AG10803 (cell line): ENCODE results near the gene ZBTB21.

Experiments
- DNase-seq: peaks from one replicate; pipeline ENCODE4 v3.0.0; 2010; ENCODE audit warnings: low read depth
- H3K4me3 ChIP-seq: 2 replicates; pipeline ENCODE4 v1.5.1; 2011; ENCODE audit warnings: mild to moderate bottlenecking, low read length, control low read depth
- CTCF ChIP-seq: conservative IDR thresholded peaks from 2 replicates; pipeline ENCODE4 v1.5.1; 2011; ENCODE audit warnings: mild to moderate bottlenecking, low read length, control low read depth, inconsistent platforms

ZBTB21 gene

DNA sequence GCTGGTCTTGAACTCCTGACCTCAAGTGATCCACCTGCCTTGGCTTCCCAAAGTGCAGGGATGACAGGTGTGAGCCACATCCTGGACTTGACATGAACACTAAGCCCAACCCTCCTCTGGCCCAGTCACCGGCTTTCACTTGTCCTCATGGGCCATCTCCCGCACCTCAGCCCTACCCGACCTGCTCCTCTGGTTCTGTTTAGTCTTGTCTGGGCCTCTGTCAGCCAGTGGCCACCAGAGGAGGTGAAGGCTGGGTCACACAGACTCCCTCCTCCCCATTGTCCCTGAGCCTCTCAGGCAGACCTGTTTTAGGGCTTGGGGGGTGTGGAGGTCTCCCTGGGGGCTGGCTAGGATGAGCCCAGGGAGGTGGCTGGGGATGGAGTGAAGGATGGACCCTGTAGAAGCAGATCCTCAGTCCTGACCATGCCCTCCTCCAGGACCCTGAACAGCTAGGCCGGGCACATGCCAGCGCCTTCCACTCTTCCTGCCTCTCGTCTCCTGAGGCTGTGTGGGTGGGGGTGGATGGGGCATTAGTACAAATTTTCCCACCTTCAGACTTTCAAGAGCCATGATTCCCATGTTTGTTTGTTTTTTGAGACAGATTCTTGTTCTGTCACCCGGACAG lies 34.8 kb upstream of the ZBTB21 start:
- DNase-seq = no peak
- H3K4me3 ChIP-seq = no peak overlapping the region
- no peak for TF ChIP-seq CTCF

DNA sequence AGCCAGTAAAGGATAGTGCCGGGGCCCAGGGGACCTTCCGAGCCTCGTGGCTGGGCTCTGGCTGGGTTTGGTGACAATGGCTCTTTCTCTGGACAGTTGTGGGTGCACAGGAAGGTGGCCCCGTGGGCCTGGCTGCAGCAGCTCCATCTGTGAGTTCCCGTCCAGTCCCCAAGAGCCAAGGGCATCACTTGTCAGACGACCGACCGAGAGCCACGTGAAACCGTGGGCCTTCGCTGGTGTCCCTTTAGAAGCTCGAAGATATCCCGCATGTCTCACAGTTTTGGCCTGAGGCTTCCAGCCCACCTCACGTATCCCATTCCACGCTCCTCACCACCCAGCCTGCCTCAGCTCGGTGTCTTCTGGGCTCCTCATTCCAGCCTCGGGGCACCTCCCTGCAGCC lies 33.8 kb upstream of the ZBTB21 start:
- no peak for TF ChIP-seq CTCF
- DNase-seq = no peak
- H3K4me3 ChIP-seq = no peak overlapping the region

- no peak for DNase-seq
- no peak for TF ChIP-seq CTCF
Measured at GRCh38 chr21:42043201-42043895, 33.2 kb upstream of the ZBTB21 start.

DNA sequence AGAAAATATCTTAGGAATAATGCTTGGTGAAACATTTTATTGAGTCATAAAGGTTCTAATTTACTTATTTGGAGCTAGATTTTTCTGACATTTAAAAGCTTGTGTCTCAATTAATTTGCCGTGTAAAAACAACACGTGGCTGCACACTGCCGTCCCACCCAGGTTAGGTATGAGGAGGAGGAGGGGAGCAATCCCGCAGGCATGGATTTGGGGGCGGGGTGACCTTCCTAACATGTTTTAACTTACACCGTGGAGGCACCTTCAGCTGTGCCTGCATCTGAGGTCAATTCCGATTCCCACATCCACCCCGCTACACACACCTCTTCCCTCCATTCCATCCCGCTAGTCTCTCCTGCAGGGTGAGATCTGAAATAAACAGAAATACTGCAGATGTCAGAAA lies 32.5 kb upstream of the ZBTB21 start:
- no peak for DNase-seq
- TF ChIP-seq CTCF = no peak
- no peak overlapping the region for H3K4me3 ChIP-seq

More at GRCh38 chr21:42043201-42043895, 33.2 kb upstream of the ZBTB21 start:
- no peak overlapping the region for H3K4me3 ChIP-seq

DNA sequence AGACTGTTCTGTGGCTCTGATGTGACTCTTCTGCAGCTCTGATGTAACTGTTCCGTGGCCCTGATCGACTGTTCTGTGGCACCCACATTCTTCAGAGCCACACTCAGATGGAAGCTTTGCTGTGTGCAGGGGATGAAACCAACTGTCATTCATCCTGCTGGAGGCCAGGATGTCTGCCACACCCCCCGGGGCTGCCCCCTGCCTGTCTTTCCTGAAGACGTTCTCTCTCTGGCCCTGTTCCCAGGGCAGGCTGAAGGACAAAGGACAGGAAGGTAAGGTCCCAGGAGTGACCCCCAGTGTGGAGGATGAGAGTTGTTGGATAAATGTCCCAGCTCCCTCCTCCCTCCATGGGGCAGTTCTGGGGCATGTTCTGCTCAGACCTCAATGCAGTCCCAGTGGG lies 31.6 kb upstream of the ZBTB21 start:
- no peak overlapping the region for H3K4me3 ChIP-seq
- no peak for TF ChIP-seq CTCF
- DNase-seq = no peak

- no peak for DNase-seq
- no peak for TF ChIP-seq CTCF
- H3K4me3 ChIP-seq = no peak overlapping the region
Measured at GRCh38 chr21:42041246-42041645, 31.1 kb upstream of the ZBTB21 start.
